Activated naive CD8-positive, alpha-beta T cell treated with anti-CD3 and anti-CD28 coated beads, Interleukin-2, amount 50 U/mL, for 16 hours (primary cell): ENCODE results near the gene RBM44.

Experiments used
- DNase-seq: peaks from one replicate; pipeline ENCODE4 v3.0.0-alpha.2; 2020; ENCODE audit warnings: low read depth, low spot score

The RBM44 gene

DNA sequence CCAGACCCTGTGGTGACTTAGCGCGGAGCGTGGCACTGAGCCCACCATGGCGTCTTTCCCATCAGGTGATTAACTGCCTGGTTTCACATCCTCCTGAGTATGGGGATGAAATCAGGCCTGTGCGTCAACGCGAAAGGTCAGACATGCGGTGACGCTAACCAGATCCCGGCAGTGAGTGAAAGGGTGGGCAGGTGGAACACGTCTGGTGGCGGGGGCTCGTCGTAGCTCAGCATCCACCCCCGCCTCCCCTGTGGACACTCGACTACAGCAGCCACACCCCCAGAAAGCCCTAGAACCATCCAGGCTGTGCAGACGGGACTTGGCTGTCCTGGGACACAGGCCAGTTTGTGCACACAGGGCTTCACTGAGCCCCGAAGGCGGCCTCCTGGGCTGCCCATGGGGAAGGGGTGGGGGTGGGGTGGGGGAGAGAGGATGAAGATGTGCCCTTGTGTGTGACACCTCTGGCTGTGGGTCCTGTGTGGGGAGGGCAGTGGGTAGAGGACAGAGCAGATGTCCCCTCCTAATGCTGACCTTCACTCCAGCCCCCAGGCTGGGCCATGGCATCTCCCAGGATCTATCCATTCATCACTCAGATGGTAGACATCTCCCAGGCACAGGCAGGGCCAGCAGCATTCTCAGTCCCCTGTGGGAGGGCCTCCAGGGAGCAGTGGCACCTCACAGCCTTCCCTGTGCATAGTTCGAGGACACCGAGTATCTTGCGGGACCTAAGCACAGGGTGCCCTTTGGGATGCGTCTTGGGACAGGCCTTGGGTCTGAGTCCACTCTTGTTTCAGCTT lies 88.3 kb downstream of the RBM44 start:
- no peak for DNase-seq

GRCh38 chr2:237888389-237888788 lies 89.8 kb downstream of the RBM44 start:
- DNase-seq, result no peak

DNA sequence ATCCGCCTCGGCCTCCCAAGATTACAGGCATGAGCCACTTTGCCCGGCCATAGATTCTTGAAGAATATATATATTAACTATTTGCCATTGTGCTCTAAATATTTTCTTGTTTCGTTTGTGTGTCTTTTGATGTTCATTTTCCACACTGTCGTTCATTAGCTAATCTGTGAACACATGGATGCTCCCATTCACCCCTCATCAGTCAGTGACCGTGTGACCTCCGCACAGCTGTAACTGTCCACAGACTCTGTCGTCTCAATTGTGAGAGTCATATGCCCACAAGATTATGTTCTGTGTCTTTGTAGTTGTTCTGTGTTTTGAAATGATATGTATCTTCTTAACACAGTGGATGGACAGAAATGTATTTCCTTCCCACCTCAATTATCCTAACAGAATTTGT lies 90.4 kb downstream of the RBM44 start:
- DNase-seq, result no peak

- no peak for DNase-seq
Observed at GRCh38 chr2:237889811-237890210, 91.2 kb downstream of the RBM44 start.
